SK-N-MC (cell line): ENCODE results near the gene MOGAT3.
"Not testable (repeated sequence)": the region's sequence is repeated elsewhere in the genome, so short reads cannot be mapped to it uniquely, and the experiment has no call there.

Experiments
- DNase-seq: peaks from one replicate; pipeline ENCODE4 v3.0.0-alpha.2; 2011; ENCODE audit warnings: low read depth, low spot score
- H3K27ac ChIP-seq: fragments of 200-600 bp; sonication (generic); 2 replicates; pipeline ENCODE4 v1.5.1; 2016; ENCODE audit warnings: mixed run types
- H3K36me3 ChIP-seq: fragments of 200-600 bp; sonication (generic); 2 replicates; pipeline ENCODE4 v1.6.1; 2017; ENCODE audit warnings: antibody characterized with exemption, low read length, mixed read lengths; ENCODE audit not compliant: insufficient read depth
- H3K4me3 ChIP-seq: fragments of 200-600 bp; sonication (generic); 2 replicates; pipeline ENCODE4 v1.5.1; 2016
- H3K9ac ChIP-seq: fragments of 200-600 bp; sonication (generic); 2 replicates; pipeline ENCODE4 v1.8.0; 2017; ENCODE audit warnings: mixed run types, mixed read lengths; ENCODE audit not compliant: insufficient read length
- H3K9me3 ChIP-seq: fragments of 200-600 bp; sonication (generic); 2 replicates; pipeline ENCODE4 v1.6.1; 2017; ENCODE audit warnings: low read depth, mild to moderate bottlenecking, antibody characterized with exemption, low read length, moderate library complexity, mixed read lengths
- EZH2 ChIP-seq: fragments of 200-600 bp; sonication (generic); IDR thresholded peaks from one replicate; pipeline ENCODE4 v1.6.1; 2017; ENCODE audit warnings: antibody characterized with exemption
- FOXP2 ChIP-seq: optimal IDR thresholded peaks from 2 replicates; pipeline ENCODE3; 2011; ENCODE audit warnings: mild to moderate bottlenecking, moderate library complexity; ENCODE audit not compliant: insufficient read depth; ENCODE audit errors: extremely low read length, control extremely low read depth
- POLR2AphosphoS5 ChIP-seq: IDR thresholded peaks from 2 replicates; pipeline ENCODE4 v1.6.1; 2012; ENCODE audit warnings: mild to moderate bottlenecking, low read depth, low read length, borderline replicate concordance

Gene MOGAT3

GRCh38 chr7:101212014-101212413, 11.2 kb upstream of the MOGAT3 start:
- no peak overlapping the region for H3K27ac ChIP-seq
- no peaks in the 10 kb centered on the region for H3K9me3 ChIP-seq
- TF ChIP-seq EZH2: no peak
- no peak for TF ChIP-seq FOXP2
- TF ChIP-seq POLR2AphosphoS5: no peak
- H3K4me3 ChIP-seq: no peak overlapping the region
- H3K9ac ChIP-seq: no peak overlapping the region
- no peak for DNase-seq
- peaks cover 4% of the 10 kb centered on the region; the same call in 1 of the 2 replicates for H3K36me3 ChIP-seq

- peaks cover 4% of the 10 kb centered on the region; the same call in 1 of the 2 replicates for H3K36me3 ChIP-seq
- H3K9me3 ChIP-seq: no peaks in the 10 kb centered on the region
- no peak for TF ChIP-seq EZH2
- H3K9ac ChIP-seq: no peak overlapping the region
- no peak overlapping the region for H3K4me3 ChIP-seq
- DNase-seq: no peak
- H3K27ac ChIP-seq: no peak overlapping the region
Measured at GRCh38 chr7:101211501-101211900, 10.7 kb upstream of the MOGAT3 start.

DNA sequence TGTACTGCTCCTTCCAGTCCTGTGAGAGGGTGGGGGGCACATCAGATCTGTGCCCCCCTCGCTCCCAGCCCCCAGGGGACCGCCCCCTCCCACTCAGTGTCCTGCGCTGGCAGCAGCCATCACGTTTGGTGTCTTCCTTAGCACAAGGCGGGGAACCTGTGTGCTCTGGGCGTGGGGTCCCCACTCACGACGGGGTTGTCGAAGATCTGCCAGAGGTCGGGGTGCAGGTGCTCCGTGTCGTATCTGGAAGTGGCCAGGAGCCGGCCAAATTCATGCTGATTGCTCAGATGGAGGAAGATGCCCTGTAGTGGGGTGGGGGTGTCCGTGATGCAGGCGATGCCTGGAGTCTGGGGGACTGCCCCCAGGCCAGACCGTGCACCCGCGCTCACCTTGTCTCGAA, 9.3 kb upstream of the MOGAT3 start:
- H3K27ac ChIP-seq: no peak overlapping the region
- H3K36me3 ChIP-seq: peaks cover 4% of the 10 kb centered on the region; the same call in 1 of the 2 replicates
- no peak overlapping the region for H3K9ac ChIP-seq
- TF ChIP-seq EZH2 (no peak), FOXP2 (no peak), POLR2AphosphoS5 (no peak)
- no peak for DNase-seq
- no peak overlapping the region for H3K4me3 ChIP-seq
- no peaks in the 10 kb centered on the region for H3K9me3 ChIP-seq

GRCh38 chr7:101208794-101209193, 8.0 kb upstream of the MOGAT3 start:
- no peak overlapping the region for H3K27ac ChIP-seq
- DNase-seq: no peak
- TF ChIP-seq FOXP2 (no peak), POLR2AphosphoS5 (no peak), EZH2 (no peak)
- no peak overlapping the region for H3K4me3 ChIP-seq
- H3K9me3 ChIP-seq: no peaks in the 10 kb centered on the region
- H3K36me3 ChIP-seq: peaks cover 4% of the 10 kb centered on the region; the same call in 1 of the 2 replicates
- no peak overlapping the region for H3K9ac ChIP-seq

- no peak for TF ChIP-seq POLR2AphosphoS5
- TF ChIP-seq EZH2: no peak
- TF ChIP-seq FOXP2: no peak
- Histone ChIP-seq H3K36me3 (peaks cover 4% of the 10 kb centered on the region; the same call in 1 of the 2 replicates), H3K9me3 (no peaks in the 10 kb centered on the region), H3K27ac (no peak overlapping the region), H3K4me3 (no peak overlapping the region), H3K9ac (no peak overlapping the region)
- no peak for DNase-seq
Measured at GRCh38 chr7:101207459-101207858, 6.6 kb upstream of the MOGAT3 start.

DNA sequence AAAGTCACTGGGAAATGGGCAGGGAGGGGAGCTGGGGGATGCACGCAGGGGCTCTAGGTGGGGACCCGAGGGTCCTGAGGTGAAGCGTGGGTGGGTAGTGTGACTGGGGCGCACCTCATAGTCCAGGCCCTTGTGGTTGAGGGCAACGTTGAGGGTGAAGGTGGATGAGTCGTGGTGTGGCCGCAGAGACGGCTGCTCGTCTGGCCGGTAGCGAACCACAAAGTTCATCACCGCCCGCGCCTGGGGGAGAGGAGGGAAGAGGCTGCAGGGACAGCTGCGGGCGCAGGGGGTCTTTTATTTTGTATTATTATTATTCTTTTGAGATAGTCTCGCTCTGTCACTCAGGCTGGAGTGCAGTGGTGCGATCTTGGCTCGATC, 5.8 kb upstream of the MOGAT3 start:
- Histone ChIP-seq H3K9ac (no peak overlapping the region), H3K27ac (no peak overlapping the region), H3K9me3 (no peaks in the 10 kb centered on the region), H3K36me3 (peaks cover 4% of the 10 kb centered on the region; the same call in 1 of the 2 replicates), H3K4me3 (no peak overlapping the region)
- DNase-seq: no peak
- no peak for TF ChIP-seq POLR2AphosphoS5
- no peak for TF ChIP-seq FOXP2
- no peak for TF ChIP-seq EZH2

GRCh38 chr7:101205901-101206664, 5.2 kb upstream of the MOGAT3 start:
- no peak overlapping the region for H3K27ac ChIP-seq
- no peak for DNase-seq
- peaks cover 4% of the 10 kb centered on the region; the same call in 1 of the 2 replicates for H3K36me3 ChIP-seq
- no peak for TF ChIP-seq EZH2
- no peak for TF ChIP-seq FOXP2
- TF ChIP-seq POLR2AphosphoS5: no peak
- H3K4me3 ChIP-seq: no peak overlapping the region
- H3K9ac ChIP-seq: no peak overlapping the region
- no peaks in the 10 kb centered on the region for H3K9me3 ChIP-seq

DNA sequence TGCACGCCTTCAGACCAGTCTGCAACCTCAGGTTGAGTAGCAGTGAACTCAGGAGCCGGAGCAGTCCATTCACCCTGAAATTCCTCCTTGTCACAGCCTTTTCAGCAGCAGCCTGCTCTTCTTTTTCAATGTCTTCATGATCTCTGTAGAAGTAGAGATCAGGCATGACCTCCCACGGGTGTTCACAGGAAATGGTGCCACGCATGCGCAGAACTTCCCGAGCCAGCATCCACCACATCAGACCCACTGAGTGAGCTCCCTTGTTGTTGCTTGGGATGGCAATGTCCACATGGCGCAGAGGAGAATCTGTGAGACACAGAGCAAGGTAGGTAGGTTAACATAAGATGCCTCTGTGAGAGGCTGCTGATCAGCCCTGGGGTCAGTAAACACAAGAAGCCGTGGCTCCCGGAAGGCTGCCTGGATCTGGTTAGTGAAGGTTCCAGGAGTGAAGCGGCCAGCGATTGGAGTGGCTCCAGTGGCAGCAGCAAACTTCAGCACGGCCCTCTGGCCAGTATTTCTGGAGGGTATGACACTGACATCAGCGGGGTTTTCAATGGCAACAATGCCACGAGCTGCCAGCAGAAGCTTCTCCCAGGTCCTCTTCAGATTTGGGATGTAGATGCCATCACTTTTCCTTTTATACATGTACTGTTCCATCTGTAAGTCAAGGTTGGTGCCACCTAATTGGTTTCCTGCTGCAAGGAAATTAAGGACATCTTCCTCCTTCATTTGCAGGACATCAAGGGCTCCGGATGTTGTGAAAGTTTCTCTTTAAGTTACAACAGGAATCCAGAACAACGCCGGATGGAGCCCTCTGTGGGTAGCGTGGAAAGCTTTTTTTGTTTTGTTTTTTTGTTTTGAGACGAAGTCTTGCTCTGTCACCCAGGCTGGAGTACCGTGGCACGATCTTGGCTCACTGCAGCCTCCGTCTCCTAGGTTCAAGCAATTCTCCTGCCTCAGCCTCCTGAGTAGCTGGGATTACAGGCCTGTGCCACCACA, 3.2 kb upstream of the MOGAT3 start:
- H3K9ac ChIP-seq, H3K36me3 ChIP-seq, DNase-seq, H3K9me3 ChIP-seq, H3K4me3 ChIP-seq, H3K27ac ChIP-seq: not testable (repeated sequence)
